Effector memory CD4-positive, alpha-beta T cell (primary cell): ENCODE results near the gene SIAH2.

Source experiments
- DNase-seq, 3 donors: peaks; one replicate each; pipeline ENCODE4 v3.0.0-alpha.2; 2020
- H3K27ac ChIP-seq: 2 replicates; pipeline ENCODE4 v1.7.0; 2013; ENCODE audit warnings: mild to moderate bottlenecking, low read length, moderate library complexity; ENCODE audit not compliant: insufficient read depth, poor library complexity, severe bottlenecking
- H3K27me3 ChIP-seq: replicated peaks from 2 replicates; pipeline ENCODE4 v1.7.0; 2013; ENCODE audit warnings: mild to moderate bottlenecking, low read length; ENCODE audit not compliant: insufficient read depth, control insufficient read depth, poor library complexity, severe bottlenecking
- H3K36me3 ChIP-seq: 2 replicates; pipeline ENCODE4 v1.7.0; 2013; ENCODE audit warnings: mild to moderate bottlenecking, low read length, moderate library complexity; ENCODE audit not compliant: control insufficient read depth, insufficient read depth
- H3K4me1 ChIP-seq: 2 replicates; pipeline ENCODE4 v1.7.0; 2013; ENCODE audit warnings: low read length, mild to moderate bottlenecking; ENCODE audit not compliant: control insufficient read depth, insufficient read depth, poor library complexity, severe bottlenecking
- H3K4me3 ChIP-seq: 2 replicates; pipeline ENCODE4 v1.7.0; 2013; ENCODE audit warnings: low read length, low read depth, mild to moderate bottlenecking; ENCODE audit not compliant: insufficient read depth, poor library complexity, severe bottlenecking
- H3K9me3 ChIP-seq: 2 replicates; pipeline ENCODE4 v1.7.0; 2013; ENCODE audit warnings: mild to moderate bottlenecking, low read length, moderate library complexity; ENCODE audit not compliant: control insufficient read depth

The SIAH2 gene

GRCh38 chr3:150761831-150762661 is 923 bp downstream of the SIAH2 start:
- Histone ChIP-seq H3K27me3 (no peaks in the 10 kb centered on the region), H3K36me3 (no peaks in the 10 kb centered on the region), H3K4me1 (peaks cover 15% of the 10 kb centered on the region), H3K9me3 (no peaks in the 10 kb centered on the region), H3K27ac (peak overlapping the region; percentile 96), H3K4me3 (peak overlapping the region; percentile 86)
- no peak for DNase-seq

- DNase-seq = no peak
- Histone ChIP-seq H3K27me3 (no peaks in the 10 kb centered on the region), H3K9me3 (no peaks in the 10 kb centered on the region), H3K4me3 (peak overlapping the region; percentile 86), H3K27ac (peak overlapping the region; percentile 96), H3K4me1 (peaks cover 15% of the 10 kb centered on the region), H3K36me3 (peaks cover 4% of the 10 kb centered on the region)
These were observed 2.4 kb downstream of the SIAH2 start for GRCh38 chr3:150760431-150761200.

- H3K36me3 ChIP-seq = peaks cover 4% of the 10 kb centered on the region
- H3K27ac ChIP-seq = peak overlapping the region; percentile 96
- no peaks in the 10 kb centered on the region for H3K9me3 ChIP-seq
- H3K4me3 ChIP-seq = peak overlapping the region; percentile 86
- no peaks in the 10 kb centered on the region for H3K27me3 ChIP-seq
- DNase-seq = no peak
- peaks cover 15% of the 10 kb centered on the region for H3K4me1 ChIP-seq
These were observed 3.0 kb downstream of the SIAH2 start for GRCh38 chr3:150759947-150760346.

- H3K27me3 ChIP-seq = no peaks in the 10 kb centered on the region
- no peaks in the 10 kb centered on the region for H3K9me3 ChIP-seq
- peaks cover 4% of the 10 kb centered on the region for H3K36me3 ChIP-seq
- peak overlapping the region; percentile 26 for H3K4me3 ChIP-seq
- peak overlapping the region; percentile 96 for H3K27ac ChIP-seq
- DNase-seq = no peak
- H3K4me1 ChIP-seq = peaks cover 15% of the 10 kb centered on the region
These were observed 3.6 kb downstream of the SIAH2 start for GRCh38 chr3:150759319-150759718.

- Histone ChIP-seq H3K27me3 (no peaks in the 10 kb centered on the region), H3K4me1 (peaks cover 15% of the 10 kb centered on the region), H3K9me3 (no peaks in the 10 kb centered on the region), H3K4me3 (no peak overlapping the region), H3K36me3 (peaks cover 4% of the 10 kb centered on the region), H3K27ac (no peak overlapping the region)
- no peak for DNase-seq
These were observed 5.2 kb downstream of the SIAH2 start for GRCh38 chr3:150757768-150758167.

GRCh38 chr3:150757364-150757763 is 5.6 kb downstream of the SIAH2 start:
- Histone ChIP-seq H3K4me3 (no peak overlapping the region), H3K4me1 (peaks cover 15% of the 10 kb centered on the region), H3K9me3 (no peaks in the 10 kb centered on the region), H3K27me3 (no peaks in the 10 kb centered on the region), H3K36me3 (peaks cover 4% of the 10 kb centered on the region), H3K27ac (no peak overlapping the region)
- no peak for DNase-seq

- Histone ChIP-seq H3K27me3 (no peaks in the 10 kb centered on the region), H3K9me3 (no peaks in the 10 kb centered on the region), H3K36me3 (peaks cover 4% of the 10 kb centered on the region), H3K4me1 (peaks cover 22% of the 10 kb centered on the region), H3K27ac (no peak overlapping the region), H3K4me3 (no peak overlapping the region)
- no peak for DNase-seq
These were observed 6.4 kb downstream of the SIAH2 start for GRCh38 chr3:150756491-150757059.

- no peak overlapping the region for H3K27ac ChIP-seq
- H3K4me1 ChIP-seq = peaks cover 22% of the 10 kb centered on the region
- no peaks in the 10 kb centered on the region for H3K9me3 ChIP-seq
These were observed 7.1 kb downstream of the SIAH2 start for GRCh38 chr3:150755902-150756301.

GRCh38 chr3:150754896-150755295 is 8.1 kb downstream of the SIAH2 start:
- peaks cover 17% of the 10 kb centered on the region for H3K4me1 ChIP-seq
- peaks cover 4% of the 10 kb centered on the region for H3K36me3 ChIP-seq
- H3K9me3 ChIP-seq = no peaks in the 10 kb centered on the region
- H3K27me3 ChIP-seq = no peaks in the 10 kb centered on the region
- no peak overlapping the region for H3K4me3 ChIP-seq
- H3K27ac ChIP-seq = no peak overlapping the region
- no peak for DNase-seq

More at GRCh38 chr3:150755902-150756301, 7.1 kb downstream of the SIAH2 start:
- Histone ChIP-seq H3K27me3 (no peaks in the 10 kb centered on the region), H3K36me3 (peaks cover 4% of the 10 kb centered on the region), H3K4me3 (no peak overlapping the region)
- DNase-seq = no peak
